HuH-7.5 (cell line): ENCODE results near the gene UBR3.

Experiments
- DNase-seq: peaks from one replicate; pipeline ENCODE4 v3.0.0; 2011; ENCODE audit warnings: low spot score

UBR3 gene

DNA sequence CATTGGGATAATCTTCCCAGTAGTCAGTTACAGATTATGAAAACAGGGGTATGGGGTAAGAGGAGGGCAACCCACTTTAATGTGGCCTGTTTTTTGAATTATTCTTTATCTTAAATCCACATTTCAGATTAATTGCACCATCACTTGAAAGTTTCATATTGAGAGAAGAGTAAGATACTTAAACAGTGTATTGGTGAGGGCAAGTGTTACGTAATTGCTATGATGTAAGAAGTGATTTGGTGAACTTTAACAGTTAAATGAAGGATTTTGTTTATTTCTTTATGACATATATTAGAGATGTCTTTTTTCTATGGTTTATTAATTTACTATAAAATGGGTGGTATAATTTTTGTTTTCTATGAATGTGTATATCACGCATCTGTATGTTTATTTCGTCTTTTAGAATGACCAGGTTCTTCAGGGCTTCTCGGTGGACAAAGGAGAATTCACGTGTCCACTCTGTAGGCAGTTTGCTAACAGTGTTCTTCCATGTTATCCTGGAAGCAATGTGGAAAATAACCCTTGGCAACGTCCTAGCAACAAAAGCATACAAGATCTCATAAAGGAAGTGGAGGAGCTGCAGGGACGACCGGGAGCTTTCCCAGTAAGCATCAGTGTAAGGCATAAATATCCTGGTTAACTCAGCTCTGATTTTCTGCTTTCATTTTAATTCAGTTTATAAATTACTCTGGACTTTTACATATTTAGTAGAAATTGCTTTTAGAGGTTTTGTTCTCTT is 179.5 kb downstream of the UBR3 start:
- DNase-seq, result no peak

DNA sequence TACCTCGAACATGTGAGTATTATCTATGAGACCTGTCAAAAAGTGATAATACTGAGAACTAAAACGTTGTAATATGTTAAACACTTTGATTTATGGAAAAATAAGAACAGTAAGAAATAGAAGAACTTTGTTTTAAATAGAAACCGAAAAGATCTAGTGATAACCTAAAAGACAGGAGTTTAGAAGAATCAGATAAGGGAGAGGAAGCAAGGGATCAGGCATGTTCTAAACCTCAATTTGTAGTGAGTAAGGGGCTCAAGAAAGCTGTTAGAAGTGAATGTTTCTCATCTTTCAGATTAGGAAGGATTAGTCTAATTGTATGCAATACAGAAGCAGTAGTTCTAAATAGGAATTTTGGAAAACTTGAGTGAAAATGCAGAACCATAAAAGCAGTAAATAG is 182.0 kb downstream of the UBR3 start:
- no peak for DNase-seq

DNA sequence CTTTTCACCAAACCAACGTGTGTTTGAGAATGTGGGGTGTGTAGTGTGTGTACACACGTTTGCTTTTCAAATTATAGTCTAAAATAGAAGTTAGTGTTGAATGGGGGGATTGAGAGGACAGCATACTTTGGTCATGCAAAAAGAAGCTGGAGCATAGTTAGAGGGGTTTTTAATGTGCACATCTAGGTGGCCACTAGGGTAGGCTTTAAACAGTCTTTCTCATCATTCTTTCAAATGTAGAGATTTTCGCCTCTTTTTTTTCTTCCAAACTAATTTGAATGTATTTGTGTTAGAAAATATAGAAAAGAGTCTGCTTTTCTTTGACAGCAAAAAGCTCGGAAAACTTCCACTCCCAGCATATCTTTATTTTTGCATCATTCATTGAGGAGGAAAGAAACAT is 185.5 kb downstream of the UBR3 start:
- no peak for DNase-seq

DNA sequence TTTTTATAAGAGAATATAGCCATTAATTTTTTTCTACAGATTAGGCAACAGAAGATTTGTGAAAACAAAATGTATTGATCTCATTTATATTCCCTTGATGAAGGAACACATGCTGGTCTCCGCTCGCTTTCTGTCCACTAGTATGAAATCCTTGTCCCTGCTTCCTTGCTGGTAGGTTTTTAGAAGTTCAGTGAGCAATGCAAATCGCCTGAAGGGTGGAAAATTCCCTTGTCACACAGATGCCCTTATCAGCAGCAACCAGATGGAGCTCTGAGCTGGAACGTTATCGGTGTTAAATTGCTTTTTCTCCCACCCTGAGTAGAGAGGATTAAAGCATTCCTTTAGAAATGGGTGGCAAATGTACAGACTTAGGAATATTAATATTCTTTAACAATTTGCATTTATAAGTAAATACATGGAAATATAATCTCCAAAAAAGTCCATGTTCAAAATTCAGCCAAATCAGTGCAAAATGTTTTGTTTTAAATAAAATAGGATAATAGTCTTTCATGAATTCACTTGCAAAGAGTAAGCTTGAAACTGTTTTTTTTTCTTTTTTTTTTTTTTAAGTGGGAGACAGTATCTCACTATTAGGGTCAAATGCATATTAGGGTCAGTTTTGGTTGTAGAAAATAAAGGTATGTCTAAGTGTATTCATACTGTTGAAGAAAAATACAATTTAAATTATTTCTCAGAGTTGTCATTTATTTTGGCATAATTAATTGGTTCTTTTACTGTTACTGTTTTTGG is 186.7 kb downstream of the UBR3 start:
- DNase-seq, result peak; percentile 12

- DNase-seq, result no peak
These were observed 187.5 kb downstream of the UBR3 start for GRCh38 chr2:170014769-170015168.

- no peak for DNase-seq
These were observed 190.7 kb downstream of the UBR3 start for GRCh38 chr2:170017860-170018532.

DNA sequence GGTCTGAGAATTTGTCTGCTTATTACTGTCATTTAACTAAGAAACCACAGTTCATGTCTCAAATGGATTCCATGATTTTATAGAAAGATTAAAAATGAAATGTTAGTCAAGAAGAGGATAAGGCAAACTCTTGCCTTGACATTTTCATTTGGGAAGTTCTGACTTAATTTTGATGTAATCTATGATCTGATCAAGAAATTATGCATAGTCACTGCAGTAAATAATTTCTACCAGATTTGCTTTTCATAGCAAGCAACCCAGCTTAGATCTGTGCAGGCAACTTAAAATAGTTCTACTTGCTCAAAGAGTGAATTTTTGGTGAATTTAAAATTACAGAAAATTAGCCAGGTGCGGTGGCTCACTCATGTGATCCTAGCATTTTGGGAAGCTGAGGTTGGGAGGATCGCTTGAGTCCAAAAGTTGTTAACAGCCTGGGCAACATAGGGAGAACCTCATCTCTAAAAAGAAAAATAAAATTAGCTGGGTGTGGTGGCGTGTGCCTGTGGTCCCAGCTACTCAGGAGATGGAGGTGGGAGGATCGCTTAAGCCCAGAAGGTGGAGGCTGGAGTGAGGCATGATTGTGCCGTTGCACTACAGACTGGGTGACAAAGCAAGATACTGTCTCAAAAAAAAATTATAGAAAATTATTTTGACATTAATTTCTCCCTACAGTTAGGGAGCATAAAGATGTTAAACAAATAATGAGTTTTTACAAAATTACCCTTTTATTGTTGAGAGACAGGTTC is 192.0 kb downstream of the UBR3 start:
- no peak for DNase-seq

DNA sequence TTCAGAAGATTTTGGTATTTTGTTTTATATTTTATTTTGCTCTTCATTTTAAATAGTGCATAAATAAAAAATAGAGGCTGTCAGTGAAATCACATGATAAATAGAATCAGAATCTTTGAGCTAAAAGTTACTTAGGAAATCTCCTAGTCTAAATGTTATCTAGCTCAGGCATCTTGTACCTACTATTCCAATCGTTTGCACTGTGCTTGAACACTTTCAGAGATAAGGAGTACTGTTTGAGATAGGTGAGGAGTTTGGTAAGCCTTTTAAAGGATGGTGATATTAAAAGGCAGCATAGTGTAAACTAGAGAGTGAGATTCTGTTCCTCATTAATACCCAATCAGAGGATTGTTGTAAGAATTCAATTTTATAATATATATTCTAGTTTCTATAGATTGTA is 193.5 kb downstream of the UBR3 start:
- DNase-seq, result no peak

DNA sequence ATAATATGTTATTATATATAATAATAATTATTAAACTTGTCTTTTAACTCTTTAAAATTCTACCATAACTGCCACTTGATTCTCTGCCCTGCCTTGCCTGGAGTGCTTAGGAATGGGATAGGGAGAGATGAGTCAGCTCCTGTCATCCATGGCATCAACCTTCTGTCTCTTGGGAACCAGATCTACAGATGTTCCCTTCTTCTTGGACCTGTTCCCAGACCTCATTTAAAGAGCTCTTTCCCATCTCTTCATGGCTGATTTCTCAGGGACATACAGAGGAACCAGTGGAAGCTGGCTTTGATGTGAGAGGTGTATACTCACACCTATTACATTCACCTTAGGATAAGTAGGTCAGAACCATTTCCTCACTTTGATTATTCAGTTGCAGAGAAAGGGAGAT is 195.4 kb downstream of the UBR3 start:
- no peak for DNase-seq

GRCh38 chr2:170024721-170025120 is 197.5 kb downstream of the UBR3 start:
- DNase-seq, result no peak

DNA sequence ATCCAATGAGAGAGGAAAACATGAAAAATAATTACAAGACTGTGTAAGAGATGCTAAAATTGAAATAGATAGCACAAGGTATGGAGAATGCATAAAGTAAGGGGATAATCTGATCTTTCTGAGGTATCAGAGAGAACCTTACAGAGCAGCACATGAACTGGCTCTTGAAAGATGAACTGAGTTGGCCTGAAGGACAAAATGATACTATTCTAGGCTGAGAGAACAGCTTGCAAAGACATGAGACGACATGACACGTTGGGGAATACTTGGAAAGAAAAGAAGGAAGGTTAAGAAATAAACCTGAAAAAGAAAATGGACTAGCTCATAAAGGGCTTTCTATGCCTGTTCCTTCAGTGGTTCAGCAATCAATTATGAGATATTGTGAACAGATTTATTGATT is 198.0 kb downstream of the UBR3 start:
- DNase-seq, result no peak

DNA sequence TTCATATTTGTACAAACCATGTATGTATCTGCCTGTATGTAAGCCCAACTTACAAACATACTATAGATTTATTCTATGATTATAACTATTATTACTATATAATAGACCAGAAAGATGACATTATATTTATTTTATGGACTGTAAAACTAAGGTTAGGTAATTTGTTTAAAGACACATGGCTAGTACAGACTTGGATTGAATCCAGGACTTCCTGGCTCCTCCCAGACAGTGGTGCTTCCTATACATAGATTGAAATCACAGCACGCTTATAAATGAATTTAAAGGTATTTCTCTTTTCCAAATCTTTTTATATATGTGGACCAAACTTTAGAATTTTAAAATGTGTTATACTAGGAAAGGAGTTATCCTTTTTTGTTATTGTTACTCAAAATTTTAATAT is 199.1 kb downstream of the UBR3 start:
- DNase-seq, result no peak

GRCh38 chr2:170029551-170029950 is 202.3 kb downstream of the UBR3 start:
- DNase-seq, result no peak

GRCh38 chr2:170030040-170030439 is 202.8 kb downstream of the UBR3 start:
- no peak for DNase-seq

- DNase-seq, result no peak
These were observed 204.0 kb downstream of the UBR3 start for GRCh38 chr2:170031288-170031687.

- DNase-seq, result no peak
These were observed 207.3 kb downstream of the UBR3 start for GRCh38 chr2:170034596-170034995.

DNA sequence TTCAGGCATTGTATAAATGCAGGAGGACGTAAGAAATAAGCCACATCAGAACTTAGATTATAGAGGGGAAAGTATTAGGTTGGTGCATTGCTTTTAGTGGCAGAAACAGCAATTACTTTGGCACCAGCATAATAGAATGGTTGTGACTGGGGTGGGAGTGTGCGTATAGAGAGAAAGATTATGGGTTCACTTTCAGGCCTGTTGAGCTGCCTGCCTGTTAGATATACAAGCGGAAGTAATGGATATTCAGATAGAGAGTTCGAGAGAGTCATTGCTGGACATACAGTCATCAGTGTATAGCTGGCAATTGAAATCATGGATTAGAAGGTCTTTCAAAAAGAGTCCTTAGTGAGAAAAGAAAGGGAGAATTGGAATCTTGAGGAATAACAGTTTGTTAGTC is 211.5 kb downstream of the UBR3 start:
- no peak for DNase-seq

- DNase-seq, result no peak
These were observed 212.3 kb downstream of the UBR3 start for GRCh38 chr2:170039401-170040172.

- no peak for DNase-seq
These were observed 217.7 kb downstream of the UBR3 start for GRCh38 chr2:170044751-170045478.

DNA sequence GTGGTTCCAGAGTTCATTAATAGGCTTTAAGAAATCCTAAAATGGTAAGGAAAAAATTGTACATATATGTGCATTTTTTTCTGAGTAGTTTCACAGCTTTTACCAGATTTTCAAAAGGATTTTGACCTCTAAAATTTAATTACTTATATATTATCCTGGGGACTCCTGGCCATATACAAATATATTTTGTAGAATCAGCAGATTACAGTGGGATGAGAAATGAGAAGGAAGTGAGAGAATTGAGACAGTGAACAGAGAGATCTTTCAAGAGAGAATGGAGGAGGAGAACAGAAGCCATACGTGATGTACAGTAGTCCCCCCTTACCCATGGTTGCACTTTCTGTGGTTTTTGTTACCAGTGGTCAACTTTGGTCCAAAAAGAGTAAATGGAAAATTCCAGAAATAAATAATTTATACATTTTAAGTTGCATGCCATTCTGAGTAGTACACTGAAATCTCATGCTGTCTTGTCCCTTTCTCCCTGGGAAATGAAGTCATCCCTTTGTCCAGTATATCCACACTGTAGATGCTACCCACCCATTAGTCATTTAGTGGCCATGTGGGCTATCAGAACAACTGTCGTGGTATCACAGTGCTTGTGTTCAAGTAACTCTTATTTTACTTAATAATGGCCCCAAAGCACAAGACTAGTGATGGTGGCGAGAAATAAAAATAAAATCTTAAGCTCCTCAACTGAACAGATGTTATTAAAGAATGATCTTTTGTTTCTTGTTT is 220.2 kb downstream of the UBR3 start:
- DNase-seq, result no peak
